Activated T-cell treated with anti-CD3 and anti-CD28 coated beads, Interleukin-2, amount 50 U/mL, for 4 hours (primary cell): ENCODE measurements around the gene SIAH1. TPM values are rescaled to one million over a fixed set of nuclear protein-coding genes. Genes with fewer than 3 reads are reported as not detected.
A peak's percentile ranks its signal among the peaks of the same experiment; 100 is the strongest.
"Not testable (repeated sequence)": the region's sequence is repeated elsewhere in the genome, so short reads cannot be mapped to it uniquely, and the experiment has no call there.

Source experiments
- ATAC-seq, 2 donors: fragments of 200-7000 bp; cut with Tn5 transposase; one replicate each; pipeline ENCODE4 v1.10.0; 2021
- DNase-seq: peaks from one replicate; pipeline ENCODE4 v3.0.0-alpha.2; 2020
- H3K27me3 Mint-ChIP-seq: one replicate; pipeline ENCODE4 v1.8.0; 2021; ENCODE audit warnings: low read depth, mixed read lengths
- H3K36me3 Mint-ChIP-seq: one replicate; pipeline ENCODE4 v1.8.0; 2022; ENCODE audit warnings: mixed read lengths; ENCODE audit not compliant: insufficient read depth
- H3K4me1 Mint-ChIP-seq: one replicate; pipeline ENCODE4 v1.8.0; 2021; ENCODE audit warnings: low read depth, mixed read lengths
- H3K4me3 Mint-ChIP-seq: one replicate; pipeline ENCODE4 v1.8.0; 2021; ENCODE audit warnings: mild to moderate bottlenecking, moderate library complexity, mixed read lengths
- H3K9me3 Mint-ChIP-seq: one replicate; pipeline ENCODE4 v1.8.0; 2021; ENCODE audit warnings: mixed read lengths
- total RNA-seq, 3 donors: library from RNA; stranded (reverse); gene quantifications; one replicate each; pipeline ENCODE4 v1.2.1, GENCODE V29; 2021

SIAH1 gene
- total RNA-seq, 3 donors from 2014 or later: 10.0 to 12.2 (median 10.4) TPM

DNA sequence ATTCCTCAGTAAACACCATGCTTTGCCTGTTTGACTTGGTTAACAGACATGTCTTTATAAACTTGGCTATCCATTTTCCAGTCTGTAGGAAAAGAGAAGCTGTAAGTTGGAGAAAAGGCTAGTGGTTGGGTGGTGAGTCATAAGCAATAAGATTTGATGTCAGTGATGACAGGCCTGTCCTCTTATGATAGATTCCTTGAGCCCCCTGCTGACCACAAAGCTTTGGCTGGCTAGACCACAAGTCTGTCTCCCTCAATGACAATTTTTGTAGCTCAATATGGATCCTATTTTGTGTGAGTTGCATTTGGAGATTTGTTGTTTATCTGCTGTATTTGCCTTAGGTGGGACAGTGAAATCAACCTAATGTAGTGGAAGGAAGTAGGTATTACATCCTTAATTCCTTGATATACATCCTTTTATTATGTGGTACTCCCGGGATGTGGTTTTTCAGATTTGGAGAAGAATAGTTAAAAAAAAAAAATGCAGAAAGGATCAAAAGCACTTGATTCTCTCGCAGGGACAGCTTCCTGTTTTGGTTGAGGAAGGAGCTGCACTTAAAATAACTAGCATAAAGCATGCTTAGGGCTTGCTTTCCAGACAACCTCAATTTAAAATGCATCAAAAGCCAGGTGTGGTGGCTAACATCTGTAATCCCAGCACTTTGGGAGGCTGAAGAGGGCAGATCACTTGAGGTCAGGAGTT, 67.4 kb downstream of the SIAH1 start:
- DNase-seq (no peak), ATAC-seq (peak; percentile 37 to 50)
- Mint-ChIP-seq H3K4me3 (peak overlapping the region; percentile 46), H3K9me3 (peaks cover 6% of the 10 kb centered on the region), H3K4me1 (peaks cover 36% of the 10 kb centered on the region), H3K36me3 (peaks cover 25% of the 10 kb centered on the region), H3K27me3 (no peaks in the 10 kb centered on the region)

DNA sequence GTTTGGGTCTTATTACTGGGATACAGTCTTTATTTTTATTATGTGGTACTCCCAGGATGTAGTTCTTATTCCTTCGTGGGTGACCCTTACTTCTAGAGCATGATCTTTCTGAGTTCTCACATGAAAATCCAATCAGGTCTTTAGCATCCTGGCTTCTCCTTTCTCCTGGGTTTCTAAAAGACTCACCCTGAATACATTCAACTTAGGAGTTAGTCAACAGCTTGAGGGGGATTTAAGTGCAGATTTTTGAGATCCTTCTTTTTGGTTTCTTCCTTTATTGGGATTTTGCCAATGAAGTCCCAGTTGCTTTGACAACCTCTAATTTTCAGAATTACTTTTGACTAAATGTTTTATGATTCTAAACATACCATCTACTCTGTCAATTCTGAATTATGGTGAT, 68.2 kb downstream of the SIAH1 start:
- peaks cover 12% of the 10 kb centered on the region for H3K9me3 Mint-ChIP-seq
- peaks cover 31% of the 10 kb centered on the region for H3K36me3 Mint-ChIP-seq
- H3K4me3 Mint-ChIP-seq: no peak overlapping the region
- no peaks in the 10 kb centered on the region for H3K27me3 Mint-ChIP-seq
- no peak for ATAC-seq
- H3K4me1 Mint-ChIP-seq: peaks cover 36% of the 10 kb centered on the region
- no peak for DNase-seq

DNA sequence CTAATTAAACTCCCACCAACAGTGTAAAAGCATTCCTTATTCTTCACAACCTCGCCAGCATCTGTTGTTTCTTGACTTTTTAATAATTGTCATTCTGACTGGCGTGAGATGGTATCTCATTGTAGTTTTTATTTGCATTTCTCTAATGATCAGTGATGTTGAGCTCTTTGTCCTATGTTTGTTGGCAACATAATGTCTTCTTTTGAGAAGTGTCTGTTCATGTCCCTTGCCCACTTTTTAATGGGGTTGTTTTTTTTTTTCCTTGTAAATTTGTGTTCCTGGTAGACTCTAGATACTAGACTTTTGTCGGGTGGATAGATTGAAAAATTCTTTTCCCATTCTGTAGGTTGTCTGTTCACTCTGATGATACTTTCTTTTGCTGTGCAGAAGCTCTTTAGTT, 71.3 kb downstream of the SIAH1 start:
- not testable (repeated sequence) for H3K27me3 Mint-ChIP-seq, DNase-seq, ATAC-seq, H3K4me3 Mint-ChIP-seq
- H3K36me3 Mint-ChIP-seq: peaks cover 57% of the 10 kb centered on the region
- peaks cover 22% of the 10 kb centered on the region for H3K4me1 Mint-ChIP-seq
- peaks cover 29% of the 10 kb centered on the region for H3K9me3 Mint-ChIP-seq

DNA sequence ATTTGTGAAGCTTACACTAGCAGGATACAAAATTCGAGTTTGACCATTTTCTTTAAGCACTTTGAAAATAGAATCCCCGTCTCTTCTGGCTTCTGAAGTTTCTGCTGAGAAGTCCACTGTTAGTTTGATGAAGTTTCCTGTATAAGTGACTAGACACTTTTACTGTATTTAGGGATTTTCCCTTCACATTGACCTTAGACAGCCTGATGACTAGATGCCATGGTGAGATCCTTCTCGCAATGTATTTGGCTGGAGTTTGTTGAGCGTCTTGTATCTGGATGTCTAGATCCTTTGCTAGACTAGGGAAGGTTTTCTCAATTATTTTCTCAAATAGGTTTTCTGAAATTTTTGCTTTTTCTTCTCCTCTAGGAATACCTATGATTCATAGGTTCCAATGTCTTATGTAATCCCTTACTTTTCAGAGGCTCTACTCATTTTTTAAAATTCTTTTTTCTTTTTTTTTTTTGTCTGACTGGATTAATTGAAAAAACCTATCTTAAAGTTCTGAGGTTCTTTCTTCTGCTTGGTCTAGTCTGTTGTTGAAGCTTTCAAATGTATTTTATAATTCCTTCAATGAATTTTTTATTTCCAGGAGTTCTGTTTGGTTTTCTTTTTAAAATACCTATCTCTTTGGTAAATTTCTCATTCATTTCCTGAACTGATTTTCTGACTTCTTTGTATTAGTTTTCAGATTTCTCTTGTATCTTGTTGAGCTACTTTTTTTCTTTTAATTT, 74.1 kb downstream of the SIAH1 start:
- Mint-ChIP-seq H3K9me3 (peaks cover 46% of the 10 kb centered on the region), H3K4me1 (no peaks in the 10 kb centered on the region), H3K36me3 (peaks cover 77% of the 10 kb centered on the region), H3K4me3 (no peak overlapping the region), H3K27me3 (no peaks in the 10 kb centered on the region)
- DNase-seq (no peak), ATAC-seq (no peak)

Other genes starting within 250 kb of the SIAH1 start
- not detected for gene ABCC12, start 229.4 kb downstream of the SIAH1 start, total RNA-seq
- gene LONP2, start 141.1 kb downstream of the SIAH1 start, total RNA-seq: 10 to 100 TPM; 50.5 to 57.6 (median 53.1) TPM
- gene ABCC11, start 137.9 kb downstream of the SIAH1 start, total RNA-seq: under 1 TPM; 0.05 to 0.08 (median 0.08) TPM
- 10 to 100 TPM; 22.7 to 30.9 (median 30.7) TPM for gene N4BP1, start 224.8 kb upstream of the SIAH1 start, total RNA-seq